Subcutaneous adipose tissue (tissue), 4 donors: ENCODE data around the gene SRL. TPM values are rescaled to one million over a fixed set of nuclear protein-coding genes. Genes with fewer than 3 reads are reported as not detected.

Experiments
- total RNA-seq, 4 donors: library from RNA; depleted of rRNA; stranded (reverse); fragments of >200 nt; gene quantifications; one replicate each; pipeline ENCODE4 v1.1.0, GENCODE V29; 2016
- TF ChIP-seq, protein P1 (sequence below): fragments of 450-650 bp; IDR thresholded peaks from one replicate; pipeline ENCODE4 v1.5.1; 2016; ENCODE audit warnings: low read depth, mild to moderate bottlenecking, control low read depth, antibody characterized with exemption, moderate library complexity

SRL gene
- total RNA-seq, 4 donors from 2014 or later: 0.16 to 2.3 (median 0.50) TPM

GRCh38 chr16:4179763-4180260 is 62.1 kb downstream of the SRL start:
- TF ChIP-seq, protein P1, sequence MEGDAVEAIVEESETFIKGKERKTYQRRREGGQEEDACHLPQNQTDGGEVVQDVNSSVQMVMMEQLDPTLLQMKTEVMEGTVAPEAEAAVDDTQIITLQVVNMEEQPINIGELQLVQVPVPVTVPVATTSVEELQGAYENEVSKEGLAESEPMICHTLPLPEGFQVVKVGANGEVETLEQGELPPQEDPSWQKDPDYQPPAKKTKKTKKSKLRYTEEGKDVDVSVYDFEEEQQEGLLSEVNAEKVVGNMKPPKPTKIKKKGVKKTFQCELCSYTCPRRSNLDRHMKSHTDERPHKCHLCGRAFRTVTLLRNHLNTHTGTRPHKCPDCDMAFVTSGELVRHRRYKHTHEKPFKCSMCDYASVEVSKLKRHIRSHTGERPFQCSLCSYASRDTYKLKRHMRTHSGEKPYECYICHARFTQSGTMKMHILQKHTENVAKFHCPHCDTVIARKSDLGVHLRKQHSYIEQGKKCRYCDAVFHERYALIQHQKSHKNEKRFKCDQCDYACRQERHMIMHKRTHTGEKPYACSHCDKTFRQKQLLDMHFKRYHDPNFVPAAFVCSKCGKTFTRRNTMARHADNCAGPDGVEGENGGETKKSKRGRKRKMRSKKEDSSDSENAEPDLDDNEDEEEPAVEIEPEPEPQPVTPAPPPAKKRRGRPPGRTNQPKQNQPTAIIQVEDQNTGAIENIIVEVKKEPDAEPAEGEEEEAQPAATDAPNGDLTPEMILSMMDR: no peak

DNA sequence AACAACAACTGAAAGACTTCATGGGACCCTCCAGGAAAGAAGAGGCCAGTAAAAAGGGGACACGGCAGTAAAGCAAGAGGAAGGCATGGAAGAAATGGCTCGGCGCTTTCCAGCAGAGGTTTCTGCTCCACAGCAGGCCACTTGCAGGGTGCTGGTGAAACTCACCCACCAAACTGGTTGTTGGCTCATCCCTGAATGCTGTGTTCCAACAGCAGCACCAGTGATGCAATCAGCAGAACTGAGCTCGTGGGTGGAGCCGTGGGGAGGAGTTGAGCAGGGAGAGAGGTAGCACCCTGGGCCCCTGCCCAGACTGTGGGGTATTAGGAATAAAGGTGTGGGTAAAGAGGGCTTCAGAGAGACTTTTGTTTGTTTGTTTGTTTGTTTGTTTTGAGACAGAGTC is 62.9 kb downstream of the SRL start:
- TF ChIP-seq, protein P1: no peak

DNA sequence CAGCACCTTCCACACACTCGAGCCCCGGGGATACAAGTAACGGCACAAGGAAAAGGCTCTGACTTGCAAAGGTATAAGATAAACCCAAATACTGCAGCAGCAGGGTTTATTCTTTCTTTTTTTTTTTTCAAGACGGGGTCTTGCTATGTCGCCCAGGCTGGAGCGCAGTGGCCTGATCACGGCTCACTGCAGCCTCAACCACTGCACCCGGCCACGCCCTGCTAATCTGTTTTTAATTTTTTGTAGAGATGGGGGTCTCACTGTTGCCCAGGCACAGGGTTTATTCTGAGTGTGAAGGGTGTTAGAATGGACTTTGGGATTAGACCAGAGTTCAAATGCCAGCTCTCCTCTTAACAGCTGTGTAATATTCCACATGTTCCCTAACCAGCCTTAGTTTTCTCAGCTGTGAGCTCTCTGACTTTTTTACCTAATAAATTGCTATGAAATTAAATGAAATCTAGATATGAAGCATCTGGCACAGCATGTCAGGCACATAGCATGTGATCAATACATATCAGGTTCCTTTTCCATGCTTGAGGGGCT is 63.3 kb downstream of the SRL start:
- TF ChIP-seq, protein P1: no peak

DNA sequence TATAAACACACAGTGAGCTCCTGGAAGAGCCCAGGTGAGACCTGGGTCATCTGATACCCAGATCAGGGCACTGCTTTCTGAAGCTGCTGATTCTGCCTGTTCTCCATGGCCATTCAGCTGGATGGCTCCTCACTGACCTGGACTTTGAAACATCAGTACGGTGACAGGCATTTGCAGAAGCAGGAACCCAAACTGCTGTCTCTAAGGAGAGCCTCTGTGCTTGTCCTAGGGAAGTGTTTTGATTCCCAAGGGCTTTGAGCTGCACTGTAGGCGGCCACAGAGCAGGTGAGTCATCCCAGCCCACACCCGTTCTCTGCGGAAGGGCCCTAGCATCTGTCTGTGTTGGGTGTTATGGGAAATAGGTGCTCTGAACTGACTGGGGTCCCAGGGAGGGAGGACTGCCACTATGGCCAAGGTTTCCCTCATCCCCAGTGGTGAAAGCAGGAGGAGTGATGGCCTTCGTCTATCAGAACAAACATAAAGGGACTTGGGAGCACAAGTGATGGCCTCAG is 64.9 kb downstream of the SRL start:
- TF ChIP-seq, protein P1: no peak

GRCh38 chr16:4175849-4176248 is 66.0 kb downstream of the SRL start:
- TF ChIP-seq, protein P1: no peak

DNA sequence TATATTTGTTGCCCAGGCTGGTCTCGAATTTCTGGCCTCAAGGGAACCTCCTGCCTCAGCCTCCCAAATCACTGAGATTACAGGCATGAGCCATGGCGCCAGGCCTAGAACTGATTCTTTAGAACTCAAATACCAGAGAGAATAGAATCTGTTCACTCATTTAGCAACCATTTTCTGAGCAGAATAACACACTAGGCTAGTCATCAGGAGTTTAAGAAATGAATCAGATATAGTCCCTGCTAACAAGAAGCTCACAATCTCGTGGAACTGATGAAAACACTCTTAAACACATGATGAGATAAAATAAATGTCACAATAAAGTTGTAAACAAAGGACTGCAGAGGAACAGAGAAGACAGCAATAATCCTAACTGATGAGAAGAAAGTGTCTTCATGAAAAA is 69.8 kb downstream of the SRL start:
- TF ChIP-seq, protein P1: no peak

DNA sequence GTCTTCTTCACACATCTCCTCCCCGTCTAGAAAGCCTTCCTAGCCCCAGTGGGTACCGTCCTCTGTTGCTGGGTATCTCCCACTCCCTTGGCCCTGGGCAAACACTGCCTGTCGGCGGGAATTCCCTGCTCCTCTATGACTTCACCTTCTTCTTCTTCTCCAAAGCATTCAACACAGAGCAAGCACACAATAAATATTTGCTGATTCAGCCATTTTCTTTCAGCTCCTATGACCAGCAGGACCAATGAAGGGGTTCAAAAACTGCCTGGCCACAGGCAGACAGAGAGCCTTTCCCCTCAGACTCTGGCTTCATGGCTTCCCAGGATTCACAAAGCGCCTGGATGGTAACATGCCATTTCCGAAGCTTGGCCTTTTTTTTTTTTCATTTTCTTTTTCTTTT is 72.5 kb downstream of the SRL start:
- TF ChIP-seq, protein P1: no peak
